ENCODE results near the gene TJP1.

TJP1 gene

GRCh38 chr15:29682361-29682760 is 139.9 kb downstream of the TJP1 start:
- H3K36me3 ChIP-seq (ENCODE audit: insufficient read depth, low read length) = no peaks in the 10 kb centered on the region
- no peak overlapping the region for H3K9ac ChIP-seq (ENCODE audit: low read depth, low read length)
- H3K4me2 ChIP-seq (ENCODE audit: insufficient read depth, low read length) = no peak overlapping the region
- H3K27ac ChIP-seq (ENCODE audit: low read length) = no peak overlapping the region
- H2AFZ ChIP-seq (ENCODE audit: low read depth, low read length) = no peak overlapping the region
- no peaks in the 10 kb centered on the region for H3K79me2 ChIP-seq (ENCODE audit: insufficient read depth, low read length)
- no peak overlapping the region for H3K4me3 ChIP-seq (ENCODE audit: low read depth in 1 of 2, low read length in 2 of 2)
- DNase-seq (no peak), ATAC-seq (ENCODE audit: insufficient read depth, low read depth) (no peak)
- H3K9me3 ChIP-seq (ENCODE audit: insufficient read depth, low read length, severe bottlenecking) = no peaks in the 10 kb centered on the region
- H3K27me3 ChIP-seq (ENCODE audit: insufficient read depth, low read length, poor library complexity) = no peaks in the 10 kb centered on the region
- H4K20me1 ChIP-seq (ENCODE audit: insufficient read depth, low read length) = no peaks in the 10 kb centered on the region
- no peaks in the 10 kb centered on the region for H3K4me1 ChIP-seq (ENCODE audit: insufficient read depth, low read length)
- TF ChIP-seq CTCF (IDR thresholded peaks at IDR 0.05; ENCODE audit: borderline replicate concordance, extremely low read depth, low read length, poor library complexity, severe bottlenecking) (no peak), EZH2 (IDR thresholded peaks at IDR 0.05; ENCODE audit: borderline replicate concordance, low read depth, low read length, severe bottlenecking) (no peak)

- H3K36me3 ChIP-seq (ENCODE audit: insufficient read depth, low read length) = no peaks in the 10 kb centered on the region
- ATAC-seq (ENCODE audit: insufficient read depth, low read depth) (no peak), DNase-seq (no peak)
- H3K27me3 ChIP-seq (ENCODE audit: insufficient read depth, low read length, poor library complexity) = no peaks in the 10 kb centered on the region
- no peak overlapping the region for H3K4me2 ChIP-seq (ENCODE audit: insufficient read depth, low read length)
- H3K79me2 ChIP-seq (ENCODE audit: insufficient read depth, low read length) = no peaks in the 10 kb centered on the region
- TF ChIP-seq EZH2 (IDR thresholded peaks at IDR 0.05; ENCODE audit: borderline replicate concordance, low read depth, low read length, severe bottlenecking) (no peak), CTCF (IDR thresholded peaks at IDR 0.05; ENCODE audit: borderline replicate concordance, extremely low read depth, low read length, poor library complexity, severe bottlenecking) (no peak)
- no peak overlapping the region for H3K27ac ChIP-seq (ENCODE audit: low read length)
- no peaks in the 10 kb centered on the region for H4K20me1 ChIP-seq (ENCODE audit: insufficient read depth, low read length)
- no peak overlapping the region for H3K4me3 ChIP-seq (ENCODE audit: low read depth in 1 of 2, low read length in 2 of 2)
- H3K9ac ChIP-seq (ENCODE audit: low read depth, low read length) = no peak overlapping the region
- no peaks in the 10 kb centered on the region for H3K9me3 ChIP-seq (ENCODE audit: insufficient read depth, low read length, severe bottlenecking)
- no peak overlapping the region for H2AFZ ChIP-seq (ENCODE audit: low read depth, low read length)
- H3K4me1 ChIP-seq (ENCODE audit: insufficient read depth, low read length) = no peaks in the 10 kb centered on the region
These were observed 140.3 kb downstream of the TJP1 start for GRCh38 chr15:29681946-29682345.

- no peaks in the 10 kb centered on the region for H3K9me3 ChIP-seq (ENCODE audit: insufficient read depth, low read length, severe bottlenecking)
- ATAC-seq (ENCODE audit: insufficient read depth, low read depth) = no peak
- TF ChIP-seq EZH2 (IDR thresholded peaks at IDR 0.05; ENCODE audit: borderline replicate concordance, low read depth, low read length, severe bottlenecking) = no peak
- no peak overlapping the region for H3K4me2 ChIP-seq (ENCODE audit: insufficient read depth, low read length)
- no peaks in the 10 kb centered on the region for H3K36me3 ChIP-seq (ENCODE audit: insufficient read depth, low read length)
- no peaks in the 10 kb centered on the region for H4K20me1 ChIP-seq (ENCODE audit: insufficient read depth, low read length)
- no peak overlapping the region for H3K4me3 ChIP-seq (ENCODE audit: low read depth in 1 of 2, low read length in 2 of 2)
- no peaks in the 10 kb centered on the region for H3K4me1 ChIP-seq (ENCODE audit: insufficient read depth, low read length)
- H3K79me2 ChIP-seq (ENCODE audit: insufficient read depth, low read length) = no peaks in the 10 kb centered on the region
- no peak overlapping the region for H3K9ac ChIP-seq (ENCODE audit: low read depth, low read length)
- H3K27ac ChIP-seq (ENCODE audit: low read length) = no peak overlapping the region
- no peak for DNase-seq
- H3K27me3 ChIP-seq (ENCODE audit: insufficient read depth, low read length, poor library complexity) = no peaks in the 10 kb centered on the region
- H2AFZ ChIP-seq (ENCODE audit: low read depth, low read length) = no peak overlapping the region
These were observed 141.0 kb downstream of the TJP1 start for GRCh38 chr15:29681166-29681845.

- TF ChIP-seq CTCF (IDR thresholded peaks at IDR 0.05; ENCODE audit: borderline replicate concordance, extremely low read depth, low read length, poor library complexity, severe bottlenecking) (no peak), EZH2 (IDR thresholded peaks at IDR 0.05; ENCODE audit: borderline replicate concordance, low read depth, low read length, severe bottlenecking) (no peak)
- Histone ChIP-seq H3K36me3 (ENCODE audit: insufficient read depth, low read length) (no peaks in the 10 kb centered on the region), H3K4me2 (ENCODE audit: insufficient read depth, low read length) (no peak overlapping the region)
These were observed 141.7 kb downstream of the TJP1 start for GRCh38 chr15:29680465-29681165.

More at GRCh38 chr15:29680465-29681165, 141.7 kb downstream of the TJP1 start:
- H3K4me3 ChIP-seq (ENCODE audit: low read depth in 1 of 2, low read length in 2 of 2) = no peak overlapping the region
- no peak for ATAC-seq (ENCODE audit: insufficient read depth, low read depth)
- no peaks in the 10 kb centered on the region for H4K20me1 ChIP-seq (ENCODE audit: insufficient read depth, low read length)
- no peaks in the 10 kb centered on the region for H3K4me1 ChIP-seq (ENCODE audit: insufficient read depth, low read length)
- no peaks in the 10 kb centered on the region for H3K79me2 ChIP-seq (ENCODE audit: insufficient read depth, low read length)
- no peaks in the 10 kb centered on the region for H3K9me3 ChIP-seq (ENCODE audit: insufficient read depth, low read length, severe bottlenecking)
- no peaks in the 10 kb centered on the region for H3K27me3 ChIP-seq (ENCODE audit: insufficient read depth, low read length, poor library complexity)
- DNase-seq = no peak
- no peak overlapping the region for H2AFZ ChIP-seq (ENCODE audit: low read depth, low read length)
- H3K27ac ChIP-seq (ENCODE audit: low read length) = no peak overlapping the region
- H3K9ac ChIP-seq (ENCODE audit: low read depth, low read length) = no peak overlapping the region

All from DND-41 (cell line).